SKM-1 treated with dmso at 0.1 percent for 144 hours (cell line): ENCODE results near the gene LINC01488.

Experiments used
- DNase-seq: peaks from one replicate; lab custom pipeline; 2025; ENCODE audit not compliant: unreplicated experiment; lab: John Stamatoyannopoulos, UW

LINC01488 gene

DNA sequence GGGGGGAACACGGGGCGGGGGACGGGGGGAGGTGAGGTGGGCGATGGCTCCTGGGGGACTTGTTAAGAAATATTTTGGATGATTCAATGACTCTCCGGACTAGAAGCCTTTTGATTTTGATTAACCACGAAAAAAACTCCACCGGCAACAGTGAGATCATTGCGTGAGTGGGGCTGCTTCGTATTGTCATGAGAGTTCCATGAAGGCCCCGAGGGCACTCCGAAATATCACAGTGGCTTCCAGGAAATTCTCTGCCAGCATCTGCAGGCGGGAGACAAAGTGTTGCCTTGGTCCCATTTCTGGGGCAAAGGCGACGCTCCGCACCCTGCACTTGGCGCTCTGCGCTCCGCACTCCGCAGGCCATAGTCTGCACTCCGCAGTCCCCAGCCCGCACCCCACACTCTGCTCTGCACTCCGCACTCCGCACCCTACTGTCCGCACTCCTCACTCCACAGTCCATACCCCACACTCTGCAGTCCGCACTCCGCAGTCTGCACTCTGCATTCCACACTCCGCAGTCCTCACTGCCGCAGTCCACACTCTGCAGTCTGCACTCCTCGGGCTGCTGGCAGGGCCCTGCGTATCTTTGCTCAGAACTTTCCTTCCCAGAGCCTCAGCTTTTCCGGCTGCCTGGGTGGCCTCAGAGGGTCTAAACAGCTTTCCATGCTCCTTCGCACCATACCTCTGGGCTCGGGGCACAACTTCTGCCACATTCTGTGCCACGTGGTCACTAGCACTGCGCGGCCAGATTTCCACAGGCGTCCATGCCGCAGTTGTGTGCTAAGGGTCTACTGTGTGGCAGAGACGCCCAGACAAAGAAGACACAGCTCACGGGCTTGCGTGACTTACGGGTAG, 61.1 kb downstream of the LINC01488 start:
- DNase-seq = no peak
